Measurements from ENCODE around the gene PHTF1.

The PHTF1 gene

GRCh38 chr1:113783254-113784103 lies 24.2 kb upstream of the PHTF1 start:
- Histone ChIP-seq H3K9me3 (replicated peaks in 1 of 11) (peaks cover 0 to under 1% (median 0%) of the 10 kb centered on the region in 11 experiments; a peak in 1 of 22 replicates), H3K9ac (peak overlapping the region in 2 of 11 experiments; percentile 6 to 38; a peak in 3 of 22 replicates), H3K4me3 (peak overlapping the region in 3 of 10 experiments; percentile 1 to 26 (median 4); a peak in 1 of 20 replicates), H3K36me3 (peaks cover 12 to 40% (median 24%) of the 10 kb centered on the region in 11 experiments; a peak in 19 of 22 replicates), H3K4me1 (peaks cover 36 to 60% (median 44%) of the 10 kb centered on the region in 10 experiments), H3K27ac (peak overlapping the region in 9 of 11 experiments; percentile 8 to 54 (median 24); a peak in 10 of 22 replicates), H3K27me3 (no peaks in the 10 kb centered on the region), H3K4me2 (peak overlapping the region; percentile 48 to 88 (median 67)), H4K20me1 (peaks cover 0 to 71% (median 43%) of the 10 kb centered on the region in 11 experiments; a peak in 15 of 22 replicates)
- TF ChIP-seq Cebpa-rat (IDR thresholded peaks at IDR 0.05): no peak

GRCh38 chr1:113782406-113782805 lies 23.1 kb upstream of the PHTF1 start:
- Histone ChIP-seq H3K27ac (no peak overlapping the region), H3K36me3 (peaks cover 12 to 42% (median 24%) of the 10 kb centered on the region in 11 experiments; a peak in 19 of 22 replicates), H3K4me2 (peak overlapping the region in 6 of 11 experiments; percentile 50 to 88 (median 70); a peak in 10 of 22 replicates), H3K27me3 (no peaks in the 10 kb centered on the region), H3K9me3 (replicated peaks in 1 of 11) (no peaks in the 10 kb centered on the region), H3K4me1 (peaks cover 36 to 60% (median 44%) of the 10 kb centered on the region in 10 experiments), H3K9ac (no peak overlapping the region), H4K20me1 (peaks cover 0 to 69% (median 44%) of the 10 kb centered on the region in 11 experiments; a peak in 15 of 22 replicates), H3K4me3 (no peak overlapping the region)
- TF ChIP-seq Cebpa-rat (IDR thresholded peaks at IDR 0.05): no peak

- Histone ChIP-seq H3K9me3 (replicated peaks in 1 of 11) (no peaks in the 10 kb centered on the region), H3K36me3 (peaks cover 21 to 45% (median 29%) of the 10 kb centered on the region in 11 experiments), H3K27ac (peak overlapping the region in 1 of 11 experiments; percentile 24; a peak in 1 of 22 replicates), H3K27me3 (no peaks in the 10 kb centered on the region), H3K4me2 (peak overlapping the region; percentile 50 to 73 (median 63)), H3K9ac (no peak overlapping the region), H3K4me1 (peaks cover 36 to 58% (median 44%) of the 10 kb centered on the region in 10 experiments), H4K20me1 (peaks cover 0 to 70% (median 44%) of the 10 kb centered on the region in 11 experiments; a peak in 15 of 22 replicates), H3K4me3 (no peak overlapping the region)
- no peak for TF ChIP-seq Cebpa-rat (IDR thresholded peaks at IDR 0.05)
Observed at GRCh38 chr1:113780374-113781146, 21.3 kb upstream of the PHTF1 start.

GRCh38 chr1:113779542-113779941 lies 20.3 kb upstream of the PHTF1 start:
- no peak overlapping the region for H3K9ac ChIP-seq
- peaks cover 29 to 55% (median 39%) of the 10 kb centered on the region in 11 experiments for H3K36me3 ChIP-seq
- no peak overlapping the region for H3K4me2 ChIP-seq
- no peak overlapping the region for H3K4me3 ChIP-seq
- H3K27ac ChIP-seq: no peak overlapping the region
- no peaks in the 10 kb centered on the region for H3K9me3 ChIP-seq (replicated peaks in 1 of 11)
- TF ChIP-seq Cebpa-rat (IDR thresholded peaks at IDR 0.05): no peak
- peaks cover 34 to 49% (median 42%) of the 10 kb centered on the region in 10 experiments for H3K4me1 ChIP-seq
- H4K20me1 ChIP-seq: peaks cover 0 to 68% (median 42%) of the 10 kb centered on the region in 11 experiments; a peak in 15 of 22 replicates
- no peaks in the 10 kb centered on the region for H3K27me3 ChIP-seq

- no peak overlapping the region for H3K4me3 ChIP-seq
- peaks cover 39 to 75% (median 58%) of the 10 kb centered on the region in 11 experiments for H3K36me3 ChIP-seq
- H3K9me3 ChIP-seq (replicated peaks in 1 of 11): no peaks in the 10 kb centered on the region
- H4K20me1 ChIP-seq: peaks cover 0 to 48% (median 28%) of the 10 kb centered on the region in 11 experiments; a peak in 12 of 22 replicates
- H3K27me3 ChIP-seq: no peaks in the 10 kb centered on the region
- no peak overlapping the region for H3K27ac ChIP-seq
- no peak for TF ChIP-seq Cebpa-rat (IDR thresholded peaks at IDR 0.05)
- H3K4me1 ChIP-seq: peaks cover 18 to 30% (median 23%) of the 10 kb centered on the region in 10 experiments
- no peak overlapping the region for H3K9ac ChIP-seq
- H3K4me2 ChIP-seq: no peak overlapping the region
Observed at GRCh38 chr1:113777561-113777960, 18.3 kb upstream of the PHTF1 start.

GRCh38 chr1:113770031-113770430 lies 10.7 kb upstream of the PHTF1 start:
- peaks cover 0 to 19% (median 2%) of the 10 kb centered on the region in 10 experiments; a peak in 9 of 20 replicates for H3K4me1 ChIP-seq
- H3K9me3 ChIP-seq (replicated peaks in 1 of 11): no peaks in the 10 kb centered on the region
- H4K20me1 ChIP-seq: peaks cover 0 to 10% (median 0%) of the 10 kb centered on the region in 11 experiments; a peak in 5 of 22 replicates
- H3K4me2 ChIP-seq: peak overlapping the region in 3 of 11 experiments; percentile 27 to 69 (median 33); a peak in 4 of 22 replicates
- H3K36me3 ChIP-seq: peaks cover 60 to 98% (median 79%) of the 10 kb centered on the region in 11 experiments
- H3K9ac ChIP-seq: no peak overlapping the region
- H3K27me3 ChIP-seq: no peaks in the 10 kb centered on the region
- no peak overlapping the region for H3K27ac ChIP-seq
- TF ChIP-seq Cebpa-rat (IDR thresholded peaks at IDR 0.05): no peak
- no peak overlapping the region for H3K4me3 ChIP-seq

GRCh38 chr1:113769601-113769970 lies 10.3 kb upstream of the PHTF1 start:
- no peaks in the 10 kb centered on the region for H3K27me3 ChIP-seq
- peak overlapping the region in 6 of 11 experiments; percentile 25 to 69 (median 32); a peak in 7 of 22 replicates for H3K4me2 ChIP-seq
- no peak overlapping the region for H3K27ac ChIP-seq
- H4K20me1 ChIP-seq: peaks cover 0 to 10% (median 0%) of the 10 kb centered on the region in 11 experiments; a peak in 5 of 22 replicates
- H3K4me3 ChIP-seq: no peak overlapping the region
- no peak for TF ChIP-seq Cebpa-rat (IDR thresholded peaks at IDR 0.05)
- H3K36me3 ChIP-seq: peaks cover 60 to 98% (median 79%) of the 10 kb centered on the region in 11 experiments
- no peaks in the 10 kb centered on the region for H3K9me3 ChIP-seq (replicated peaks in 1 of 11)
- peaks cover 0 to 19% (median 2%) of the 10 kb centered on the region in 10 experiments; a peak in 9 of 20 replicates for H3K4me1 ChIP-seq
- no peak overlapping the region for H3K9ac ChIP-seq

- no peak overlapping the region for H3K4me3 ChIP-seq
- no peaks in the 10 kb centered on the region for H3K9me3 ChIP-seq (replicated peaks in 1 of 11)
- H3K27me3 ChIP-seq: no peaks in the 10 kb centered on the region
- H3K4me1 ChIP-seq: peaks cover 0 to 19% (median 2%) of the 10 kb centered on the region in 10 experiments; a peak in 9 of 20 replicates
- H3K9ac ChIP-seq: no peak overlapping the region
- H3K4me2 ChIP-seq: peak overlapping the region in 6 of 11 experiments; percentile 25 to 69 (median 32); a peak in 9 of 22 replicates
- TF ChIP-seq Cebpa-rat (IDR thresholded peaks at IDR 0.05): no peak
- H4K20me1 ChIP-seq: peaks cover 0 to 10% (median 0%) of the 10 kb centered on the region in 11 experiments; a peak in 5 of 22 replicates
- peaks cover 57 to 95% (median 77%) of the 10 kb centered on the region in 11 experiments for H3K36me3 ChIP-seq
- no peak overlapping the region for H3K27ac ChIP-seq
Observed at GRCh38 chr1:113768916-113769600, 9.8 kb upstream of the PHTF1 start.
